ENCODE data around the gene RPS17. TPM values are rescaled to one million over a fixed set of nuclear protein-coding genes. Genes with fewer than 3 reads are reported as not detected.

Gene RPS17
- total RNA-seq, 1 experiment from 2014 or later, result 1,749 TPM

GRCh38 chr15:82580713-82581112 is 40.5 kb upstream of the RPS17 start:
- peaks cover 45% of the 10 kb centered on the region for H3K27me3 ChIP-seq (replicated peaks; ENCODE audit: insufficient read depth, low read depth, low read length, poor library complexity)
- no peaks in the 10 kb centered on the region for H3K9me3 ChIP-seq (ENCODE audit: low read depth, low read length, poor library complexity, severe bottlenecking)
- H3K27ac ChIP-seq (ENCODE audit: low read depth, low read length, poor library complexity, severe bottlenecking), result no peak overlapping the region
- no peaks in the 10 kb centered on the region for H3K36me3 ChIP-seq (ENCODE audit: insufficient read depth, low read length, poor library complexity, severe bottlenecking)
- ChIA-PET CTCF (no interaction called here), POLR2A (ENCODE audit: low non-redundant PET) (no interaction called here)
- intact Hi-C loops (cut with micrococcal nuclease; ENCODE audit: unreplicated experiment), result no loop called here
- no peak for TF ChIP-seq EZH2 (IDR thresholded peaks at IDR 0.05; ENCODE audit: borderline replicate concordance, low read depth, low read length, poor library complexity, severe bottlenecking)
- no peak for TF ChIP-seq CTCF (conservative IDR thresholded peaks at IDR 0.05; ENCODE audit: low read depth, low read length)
- BruUV-seq (replicated peaks), result no TSS peak
- DNase-seq (ENCODE audit: low spot score), result no peak
- H3K4me1 ChIP-seq (ENCODE audit: insufficient read depth, low read length, poor library complexity, severe bottlenecking), result no peaks in the 10 kb centered on the region
- H3K4me3 ChIP-seq (ENCODE audit: low read depth, low read length, poor library complexity, severe bottlenecking), result no peak overlapping the region

- POLR2A ChIA-PET (ENCODE audit: low non-redundant PET), result no interaction called here
- intact Hi-C loops (cut with micrococcal nuclease; ENCODE audit: unreplicated experiment), result no loop called here
- Histone ChIP-seq H3K36me3 (ENCODE audit: insufficient read depth, low read length, poor library complexity, severe bottlenecking) (no peaks in the 10 kb centered on the region), H3K27me3 (replicated peaks; ENCODE audit: insufficient read depth, low read depth, low read length, poor library complexity) (peaks cover 28% of the 10 kb centered on the region), H3K4me3 (ENCODE audit: low read depth, low read length, poor library complexity, severe bottlenecking) (no peak overlapping the region), H3K9me3 (ENCODE audit: low read depth, low read length, poor library complexity, severe bottlenecking) (no peaks in the 10 kb centered on the region), H3K4me1 (ENCODE audit: insufficient read depth, low read length, poor library complexity, severe bottlenecking) (no peaks in the 10 kb centered on the region), H3K27ac (ENCODE audit: low read depth, low read length, poor library complexity, severe bottlenecking) (no peak overlapping the region)
- CTCF ChIA-PET, result no interaction called here
- BruUV-seq (replicated peaks), result no TSS peak
- TF ChIP-seq CTCF (conservative IDR thresholded peaks at IDR 0.05; ENCODE audit: low read depth, low read length), result no peak
- no peak for TF ChIP-seq EZH2 (IDR thresholded peaks at IDR 0.05; ENCODE audit: borderline replicate concordance, low read depth, low read length, poor library complexity, severe bottlenecking)
- DNase-seq (ENCODE audit: low spot score), result no peak
These were observed 35.1 kb upstream of the RPS17 start for GRCh38 chr15:82575335-82575734.

GRCh38 chr15:82572986-82573385 is 32.7 kb upstream of the RPS17 start:
- BruUV-seq (replicated peaks), result no TSS peak
- H3K4me3 ChIP-seq (ENCODE audit: low read depth, low read length, poor library complexity, severe bottlenecking), result no peak overlapping the region
- no peaks in the 10 kb centered on the region for H3K36me3 ChIP-seq (ENCODE audit: insufficient read depth, low read length, poor library complexity, severe bottlenecking)
- no peak overlapping the region for H3K27ac ChIP-seq (ENCODE audit: low read depth, low read length, poor library complexity, severe bottlenecking)
- no peaks in the 10 kb centered on the region for H3K9me3 ChIP-seq (ENCODE audit: low read depth, low read length, poor library complexity, severe bottlenecking)
- intact Hi-C loops (cut with micrococcal nuclease; ENCODE audit: unreplicated experiment), result no loop called here
- peaks cover 26% of the 10 kb centered on the region for H3K27me3 ChIP-seq (replicated peaks; ENCODE audit: insufficient read depth, low read depth, low read length, poor library complexity)
- ChIA-PET POLR2A (ENCODE audit: low non-redundant PET) (no interaction called here), CTCF (no interaction called here)
- no peak for TF ChIP-seq CTCF (conservative IDR thresholded peaks at IDR 0.05; ENCODE audit: low read depth, low read length)
- TF ChIP-seq EZH2 (IDR thresholded peaks at IDR 0.05; ENCODE audit: borderline replicate concordance, low read depth, low read length, poor library complexity, severe bottlenecking), result no peak
- H3K4me1 ChIP-seq (ENCODE audit: insufficient read depth, low read length, poor library complexity, severe bottlenecking), result no peaks in the 10 kb centered on the region
- no peak for DNase-seq (ENCODE audit: low spot score)
